GM21447 (cell line): ENCODE measurements around the gene SLC17A6.

Experiments
- ATAC-seq: cut with Tn5 transposase; IDR thresholded peaks from one replicate; pipeline ENCODE4 v1.9.1; 2021; ENCODE audit not compliant: unreplicated experiment

The SLC17A6 gene

GRCh38 chr11:22337596-22338485 lies at the start of gene SLC17A6:
Gene SLC17A6, plus strand, starts transcription at chr11:22338381. Its CDS starts 153 bp downstream, at chr11:22338534.
- ATAC-seq: no peak

DNA sequence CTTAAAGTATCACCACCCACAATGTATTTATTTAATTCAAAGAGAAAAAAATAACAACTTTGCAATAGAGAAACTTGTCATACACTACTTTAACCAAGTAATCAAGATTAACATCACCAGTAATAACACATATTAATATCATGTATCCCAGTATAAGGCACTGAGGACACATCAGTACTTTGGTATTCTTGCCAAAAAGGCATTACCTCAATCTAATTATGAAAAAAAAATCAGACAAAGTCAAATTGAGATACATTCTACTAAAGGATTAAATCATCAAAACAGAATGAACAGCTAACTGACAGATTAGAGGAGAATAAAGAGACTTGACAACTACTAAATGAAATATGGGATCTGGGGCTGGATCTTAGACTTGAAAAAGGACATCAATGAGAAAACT lies 35.8 kb upstream of the SLC17A6 start:
- no peak for ATAC-seq

DNA sequence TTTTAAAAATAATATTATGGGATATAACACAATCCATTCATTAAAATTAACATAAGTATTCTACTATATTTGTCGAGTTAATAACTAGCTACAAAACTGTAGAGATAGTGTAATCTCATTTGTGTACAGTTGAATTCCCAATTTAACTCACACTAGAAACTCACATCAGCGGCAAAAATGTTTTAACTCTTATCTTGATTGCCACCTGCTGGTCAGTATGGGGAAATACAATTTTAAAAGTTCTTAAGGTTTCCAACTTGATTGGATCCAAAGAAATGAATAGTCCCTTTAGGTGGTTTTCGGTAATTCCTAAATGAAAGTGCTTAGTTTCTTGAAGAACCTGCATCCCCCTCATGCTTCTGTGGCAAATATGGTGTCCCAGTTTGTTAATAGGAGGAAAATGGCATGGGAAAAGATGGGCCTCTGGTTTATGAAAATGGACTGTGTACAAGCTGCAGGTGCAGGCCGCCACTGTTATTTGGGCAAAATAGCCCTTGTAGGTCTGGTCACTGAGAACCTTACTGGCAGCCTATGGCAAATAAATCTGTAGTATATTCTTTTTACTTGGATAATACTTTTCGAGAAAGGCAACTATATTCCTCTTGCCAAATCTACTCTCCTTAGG lies 33.7 kb upstream of the SLC17A6 start:
- no peak for ATAC-seq

GRCh38 chr11:22317656-22318055 lies 20.5 kb upstream of the SLC17A6 start:
- no peak for ATAC-seq

GRCh38 chr11:22331771-22332170 lies 6.4 kb upstream of the SLC17A6 start:
- ATAC-seq: no peak

- ATAC-seq: no peak
Observed at GRCh38 chr11:22336587-22336986, 1.6 kb upstream of the SLC17A6 start.

GRCh38 chr11:22339611-22340010 lies 1.4 kb downstream of the SLC17A6 start:
- no peak for ATAC-seq

DNA sequence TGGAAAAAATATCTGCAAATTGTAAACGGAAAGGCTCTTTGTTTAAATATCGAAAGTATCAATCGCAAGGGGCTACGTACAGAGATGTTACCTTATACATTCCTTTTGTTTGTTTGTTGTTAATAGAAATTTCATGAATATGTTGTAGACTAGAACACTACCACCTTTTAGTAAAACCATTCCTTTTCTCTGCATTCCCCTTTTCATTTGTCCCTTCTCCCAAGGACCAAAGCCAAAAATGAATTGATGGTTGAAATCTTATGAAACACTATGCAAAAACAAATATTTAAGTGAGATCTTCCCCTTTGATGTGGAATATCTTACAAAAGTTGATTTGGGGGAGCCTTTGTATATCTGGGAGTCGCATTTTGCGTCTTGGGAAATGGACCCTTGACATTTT lies 2.1 kb downstream of the SLC17A6 start:
- ATAC-seq: no peak

GRCh38 chr11:22340701-22341587 lies 2.8 kb downstream of the SLC17A6 start:
- ATAC-seq: no peak

DNA sequence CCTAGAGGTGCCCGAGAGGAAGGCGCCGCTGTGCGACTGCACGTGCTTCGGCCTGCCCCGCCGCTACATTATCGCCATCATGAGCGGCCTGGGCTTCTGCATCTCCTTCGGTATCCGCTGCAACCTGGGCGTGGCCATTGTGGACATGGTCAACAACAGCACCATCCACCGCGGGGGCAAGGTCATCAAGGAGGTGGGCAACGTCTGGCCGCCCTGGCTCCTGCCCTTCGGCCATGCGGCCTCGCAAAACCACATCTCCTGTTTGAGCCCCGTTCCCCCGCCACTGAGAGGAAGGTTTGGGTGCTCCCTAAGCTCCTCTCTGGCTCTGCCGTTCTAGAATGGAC lies 3.4 kb downstream of the SLC17A6 start:
- no peak for ATAC-seq

DNA sequence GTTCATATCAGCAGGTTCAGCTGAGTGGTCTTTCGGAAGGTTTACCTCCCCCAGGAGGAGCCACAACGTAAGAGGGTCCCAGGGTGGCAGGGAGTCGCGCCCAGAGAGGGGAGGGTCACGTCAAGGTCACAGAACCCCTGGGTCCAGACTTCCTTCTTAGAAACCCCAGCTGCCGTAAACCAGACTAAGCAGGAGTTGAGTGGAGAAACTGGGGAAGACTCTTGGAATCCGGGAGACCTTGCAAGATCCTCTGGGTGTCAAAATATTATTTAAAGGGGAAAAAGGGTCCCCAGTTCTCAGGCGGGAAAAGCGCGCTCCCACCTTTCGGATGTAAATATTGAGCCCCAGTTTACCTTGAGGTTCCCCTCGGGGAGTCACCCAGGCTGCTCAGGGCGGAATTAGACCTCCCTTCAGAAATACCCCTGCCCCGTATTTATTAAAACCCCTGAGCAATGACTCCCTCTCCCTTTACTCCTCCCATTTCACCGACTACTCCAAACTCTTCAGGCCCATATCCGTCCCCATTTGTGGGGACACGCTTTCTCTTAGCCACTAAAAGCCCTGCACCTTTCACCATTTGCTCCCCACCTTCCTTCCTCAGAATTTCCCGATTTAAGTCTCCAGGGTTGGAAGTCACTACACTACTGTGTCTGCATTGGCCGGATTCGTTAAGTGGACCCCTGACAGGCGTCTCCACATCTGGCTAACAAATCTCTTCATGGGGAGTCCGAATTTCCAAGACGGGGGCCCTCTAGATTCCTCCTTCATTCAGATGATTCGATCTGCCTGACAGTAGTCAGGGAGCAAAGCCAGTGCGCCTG lies 4.2 kb downstream of the SLC17A6 start:
- ATAC-seq: no peak

DNA sequence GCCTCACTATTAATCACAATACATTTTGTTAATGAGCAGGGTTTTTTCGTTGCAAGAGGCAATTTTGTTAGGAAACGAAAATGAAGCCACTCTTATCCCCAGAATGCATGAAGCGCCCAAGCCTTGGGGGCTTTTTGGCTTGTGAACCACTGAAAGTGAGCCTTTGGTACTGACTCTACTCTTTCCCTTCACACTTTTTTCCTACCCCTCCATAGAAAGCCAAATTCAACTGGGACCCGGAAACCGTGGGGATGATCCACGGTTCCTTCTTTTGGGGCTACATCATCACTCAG lies 4.8 kb downstream of the SLC17A6 start:
- ATAC-seq: no peak

- no peak for ATAC-seq
Observed at GRCh38 chr11:22343371-22344032, 5.3 kb downstream of the SLC17A6 start.

DNA sequence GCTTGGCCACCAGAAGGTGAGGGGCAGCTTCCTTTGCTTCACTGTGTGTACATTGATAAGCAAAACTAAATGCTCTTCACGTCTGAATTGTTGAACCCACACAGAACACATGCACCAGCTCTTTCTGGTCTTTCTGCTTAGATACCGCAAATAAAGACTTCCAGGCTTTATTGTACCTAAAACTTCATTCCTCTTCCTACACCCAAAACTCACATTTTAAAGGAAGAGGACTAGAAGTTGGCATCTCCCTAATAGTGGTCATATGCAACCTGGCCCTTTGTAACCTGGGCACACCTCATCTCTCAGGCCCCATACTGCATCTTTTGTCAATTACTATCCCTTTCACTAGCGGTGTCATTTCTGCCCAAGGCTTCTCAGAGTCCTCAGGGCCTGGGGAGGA lies 5.9 kb downstream of the SLC17A6 start:
- no peak for ATAC-seq

GRCh38 chr11:22346282-22346681 lies 8.1 kb downstream of the SLC17A6 start:
- no peak for ATAC-seq

GRCh38 chr11:22347857-22348487 lies 9.8 kb downstream of the SLC17A6 start:
- ATAC-seq: no peak

- ATAC-seq: no peak
Observed at GRCh38 chr11:22349491-22349890, 11.3 kb downstream of the SLC17A6 start.

GRCh38 chr11:22359295-22359694 lies 21.1 kb downstream of the SLC17A6 start:
- ATAC-seq: no peak

DNA sequence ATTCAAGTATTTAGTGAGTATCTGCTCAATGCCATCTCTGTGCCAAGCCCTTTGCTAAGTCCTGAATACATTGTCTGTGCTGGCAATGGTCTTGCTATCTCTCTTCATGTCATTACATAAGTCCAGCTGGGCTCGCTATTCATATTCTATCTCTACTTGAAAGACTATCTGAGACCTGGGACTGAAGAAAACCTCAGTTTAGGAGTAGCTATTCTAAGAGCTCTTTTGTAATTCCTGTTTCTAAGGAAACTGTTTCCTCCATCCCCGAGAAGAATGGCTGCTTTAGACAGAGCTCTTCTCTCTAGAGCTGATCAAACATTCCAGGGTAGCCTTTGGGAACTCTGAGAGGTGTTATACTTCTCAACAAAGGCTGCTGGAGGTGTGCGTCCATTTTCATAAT lies 33.0 kb downstream of the SLC17A6 start:
- ATAC-seq: no peak

DNA sequence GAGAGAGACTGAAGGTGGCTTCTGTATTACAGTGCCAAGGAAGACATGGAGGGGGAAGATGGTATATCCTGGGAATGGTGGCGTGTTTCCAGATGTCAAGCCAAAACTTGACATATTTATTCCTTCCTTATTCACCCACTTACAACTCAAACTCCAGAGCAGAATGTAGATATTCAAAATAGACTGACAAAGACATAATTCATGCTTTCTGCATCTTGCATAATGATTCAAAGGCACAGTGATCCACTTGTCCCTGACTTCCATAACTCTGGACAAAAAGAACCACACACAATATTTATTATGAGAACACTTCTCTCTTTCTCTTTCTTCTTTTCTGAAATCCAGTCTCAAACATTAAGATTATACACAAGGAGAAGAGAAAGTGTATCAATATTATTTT lies 48.9 kb downstream of the SLC17A6 start:
- no peak for ATAC-seq
